Peyer's patch (tissue), 4 donors: ENCODE results near the gene KLHL29.

Experiments
- POLR2A ChIP-seq, 2 donors: fragments of 450-650 bp; IDR thresholded peaks; one replicate each; pipeline ENCODE4 v1.5.1; 2017; ENCODE audit warnings: antibody characterized with exemption in 2 of 2, mild to moderate bottlenecking in 2 of 2, moderate library complexity in 2 of 2
- TF ChIP-seq, protein P1 (sequence below), 6 experiments: fragments of 450-650 bp in 4 of 6; fragments of 200-600 bp in 2 of 6; sonication (generic) in 1 of 6; IDR thresholded peaks; one replicate each; pipeline ENCODE4 v1.5.1; 2017 to 2019; ENCODE audit warnings: antibody characterized with exemption in 6 of 6, mild to moderate bottlenecking in 3 of 6, moderate library complexity in 1 of 6

GRCh38 chr2:23617811-23618215, 232.8 kb downstream of the KLHL29 start:
- TF ChIP-seq, protein P1, sequence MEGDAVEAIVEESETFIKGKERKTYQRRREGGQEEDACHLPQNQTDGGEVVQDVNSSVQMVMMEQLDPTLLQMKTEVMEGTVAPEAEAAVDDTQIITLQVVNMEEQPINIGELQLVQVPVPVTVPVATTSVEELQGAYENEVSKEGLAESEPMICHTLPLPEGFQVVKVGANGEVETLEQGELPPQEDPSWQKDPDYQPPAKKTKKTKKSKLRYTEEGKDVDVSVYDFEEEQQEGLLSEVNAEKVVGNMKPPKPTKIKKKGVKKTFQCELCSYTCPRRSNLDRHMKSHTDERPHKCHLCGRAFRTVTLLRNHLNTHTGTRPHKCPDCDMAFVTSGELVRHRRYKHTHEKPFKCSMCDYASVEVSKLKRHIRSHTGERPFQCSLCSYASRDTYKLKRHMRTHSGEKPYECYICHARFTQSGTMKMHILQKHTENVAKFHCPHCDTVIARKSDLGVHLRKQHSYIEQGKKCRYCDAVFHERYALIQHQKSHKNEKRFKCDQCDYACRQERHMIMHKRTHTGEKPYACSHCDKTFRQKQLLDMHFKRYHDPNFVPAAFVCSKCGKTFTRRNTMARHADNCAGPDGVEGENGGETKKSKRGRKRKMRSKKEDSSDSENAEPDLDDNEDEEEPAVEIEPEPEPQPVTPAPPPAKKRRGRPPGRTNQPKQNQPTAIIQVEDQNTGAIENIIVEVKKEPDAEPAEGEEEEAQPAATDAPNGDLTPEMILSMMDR (IDR thresholded peaks at IDR 0.05), result no peak
- TF ChIP-seq POLR2A (IDR thresholded peaks at IDR 0.05), result no peak
